ENCODE results near the gene EFR3B.

The EFR3B gene

GRCh38 chr2:25034081-25034480 is 7.8 kb upstream of the EFR3B start:
- DNase-seq (ENCODE audit: low spot score), result no peak

DNA sequence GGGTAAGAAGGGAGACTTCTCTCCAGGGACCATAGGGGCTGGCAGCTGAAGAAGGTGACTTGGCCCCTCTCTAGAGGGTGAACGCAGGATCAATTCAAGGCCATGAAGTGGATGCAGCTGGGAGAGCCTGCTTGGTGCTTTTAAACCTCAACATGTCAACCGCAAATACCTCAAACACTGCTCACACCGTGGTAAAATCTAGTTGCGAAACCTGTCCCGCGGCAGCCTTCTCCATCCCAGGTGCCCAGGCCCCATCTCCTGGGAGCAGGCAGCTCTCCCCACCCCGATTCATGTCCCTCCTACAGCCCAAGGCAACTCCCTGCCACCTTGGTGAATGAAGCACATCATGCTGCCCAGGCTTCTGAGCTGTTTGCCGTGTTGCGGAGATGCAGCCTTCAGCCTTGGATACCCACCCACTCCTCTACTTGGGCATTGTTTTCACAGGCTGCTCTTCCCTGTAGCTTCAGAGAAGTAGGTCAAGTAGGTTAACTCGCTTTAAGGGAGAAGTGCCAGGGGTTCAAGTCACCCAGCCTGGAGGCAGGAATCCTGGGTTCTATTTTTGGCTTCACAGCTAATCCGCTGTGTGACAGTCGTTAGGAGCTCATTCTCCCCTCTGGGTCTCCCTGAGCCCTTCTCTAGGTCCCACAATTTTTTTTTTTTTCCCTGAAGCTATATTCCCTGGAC is 6.2 kb upstream of the EFR3B start:
- no peak for DNase-seq (ENCODE audit: low spot score)

- DNase-seq (ENCODE audit: low spot score), result no peak
Observed at GRCh38 chr2:25036221-25036559, 5.7 kb upstream of the EFR3B start.

DNA sequence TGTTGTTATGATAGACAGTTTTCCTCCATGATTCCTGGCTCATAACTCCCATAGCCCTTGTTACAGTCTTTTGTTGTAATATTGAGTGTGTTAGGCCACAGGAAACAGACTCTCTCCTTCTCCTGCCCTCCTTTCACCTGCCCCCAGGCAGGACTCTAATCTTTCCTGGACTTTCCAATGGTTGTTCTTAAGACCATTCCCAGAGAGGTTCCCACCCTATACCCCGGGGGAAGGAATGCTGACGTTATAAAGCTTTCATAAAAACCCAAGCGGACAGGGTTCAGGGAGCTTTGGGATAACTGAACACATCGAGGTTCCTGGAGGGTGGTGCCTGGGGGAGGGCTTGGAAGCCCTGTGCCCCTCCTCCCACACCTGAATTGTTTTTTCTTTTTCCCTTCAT is 2.8 kb upstream of the EFR3B start:
- no peak for DNase-seq (ENCODE audit: low spot score)

- peak; percentile 42 for DNase-seq (ENCODE audit: low spot score)
Observed at GRCh38 chr2:25041307-25041927, 459 bp upstream of the EFR3B start.

- peak; percentile 47 for DNase-seq (ENCODE audit: low spot score)
Observed at GRCh38 chr2:25042321-25043240, 705 bp downstream of the EFR3B start.

DNA sequence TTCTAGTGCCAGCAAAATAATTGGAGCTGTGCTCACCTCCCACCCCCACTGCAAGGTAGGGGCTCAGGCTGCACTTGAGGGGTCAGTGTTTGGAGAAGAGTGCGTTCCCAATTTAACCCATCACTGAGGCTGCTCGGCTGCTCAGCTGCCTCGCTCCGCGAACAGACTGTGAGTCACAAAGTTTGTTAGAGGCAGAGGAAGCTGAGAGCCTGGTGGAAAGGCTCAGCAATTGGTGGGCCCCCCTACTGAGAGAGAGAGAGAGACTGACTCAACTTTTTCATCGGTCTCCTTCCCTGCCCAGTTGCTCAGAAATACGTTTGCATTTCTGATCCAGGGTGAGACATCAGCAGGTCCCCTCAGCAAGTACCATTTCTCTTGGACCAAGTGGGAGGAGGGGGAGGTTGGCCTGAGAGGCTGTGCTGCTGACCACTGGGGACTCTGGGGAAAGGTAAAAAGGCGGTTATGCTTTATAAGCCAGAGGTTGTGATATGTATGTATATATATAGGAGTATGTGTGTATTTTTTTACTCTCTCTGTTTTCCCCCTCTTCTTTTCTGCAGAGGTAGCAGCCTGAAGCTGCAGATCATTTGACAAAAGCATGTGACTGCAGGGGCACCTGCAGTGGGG is 1.5 kb downstream of the EFR3B start:
- no peak for DNase-seq (ENCODE audit: low spot score)

- DNase-seq (ENCODE audit: low spot score), result no peak
Observed at GRCh38 chr2:25044011-25044410, 2.1 kb downstream of the EFR3B start.

DNA sequence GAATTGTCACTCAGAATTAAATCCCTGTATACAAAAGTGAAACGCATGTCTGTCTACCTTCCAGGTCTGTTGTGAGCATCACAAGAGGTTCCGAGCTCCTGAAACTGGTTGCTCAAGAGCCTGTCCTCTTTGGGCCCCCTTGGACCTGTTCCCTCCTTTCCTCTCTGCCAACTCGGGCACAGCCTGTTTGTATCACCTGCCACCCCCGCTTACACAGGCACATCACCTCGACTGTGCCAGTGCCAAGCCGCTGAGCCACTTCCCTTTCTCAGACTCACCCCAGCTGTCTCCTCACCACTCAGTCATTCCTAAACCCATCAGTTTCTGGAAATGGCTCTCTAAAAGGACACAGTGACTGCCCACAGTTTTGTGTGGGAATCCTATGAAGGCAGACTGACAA is 3.1 kb downstream of the EFR3B start:
- no peak for DNase-seq (ENCODE audit: low spot score)

- no peak for DNase-seq (ENCODE audit: low spot score)
Observed at GRCh38 chr2:25049422-25049821, 7.5 kb downstream of the EFR3B start.

DNA sequence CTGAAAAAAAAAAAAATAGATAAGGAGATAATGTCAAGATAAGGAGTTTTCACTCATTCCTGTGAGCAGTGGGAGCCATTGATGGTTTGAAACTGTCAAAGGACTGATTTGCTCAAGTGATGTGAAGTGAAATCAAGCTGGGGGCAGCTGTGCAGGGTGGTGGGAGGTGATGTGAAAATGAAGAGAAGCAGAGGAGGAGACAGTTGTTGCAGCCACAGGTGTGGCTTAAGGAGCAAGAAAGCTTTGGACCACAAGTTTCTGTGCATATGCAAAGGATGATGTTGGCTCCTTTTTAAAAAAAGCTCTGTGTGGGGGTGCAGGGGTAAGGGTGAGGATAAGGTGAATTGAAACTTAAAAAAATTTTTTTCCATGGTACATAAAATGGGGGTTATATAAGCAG is 8.3 kb downstream of the EFR3B start:
- no peak for DNase-seq (ENCODE audit: low spot score)

DNA sequence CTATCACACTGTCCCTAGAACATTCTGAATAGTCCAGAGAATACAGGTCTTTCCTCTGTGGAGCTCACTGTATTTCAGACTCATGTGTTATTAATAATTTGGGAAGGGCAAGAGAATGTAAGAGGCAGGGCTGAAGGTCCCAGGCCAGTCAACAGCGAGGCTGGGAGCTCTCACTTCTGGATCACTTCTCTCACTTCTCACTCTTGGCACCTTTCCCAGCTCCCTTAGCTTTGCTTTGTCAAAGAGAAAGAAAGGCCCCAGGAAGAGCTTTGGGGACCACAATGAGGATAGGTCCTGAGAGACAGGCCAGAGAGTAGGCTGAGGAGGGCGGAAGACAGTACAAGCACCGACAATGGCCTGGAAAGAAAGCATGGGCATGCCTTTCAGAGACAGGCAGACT is 11.2 kb downstream of the EFR3B start:
- DNase-seq (ENCODE audit: low spot score), result peak; percentile 40

GRCh38 chr2:25054720-25055119 is 12.8 kb downstream of the EFR3B start:
- DNase-seq (ENCODE audit: low spot score), result no peak

DNA sequence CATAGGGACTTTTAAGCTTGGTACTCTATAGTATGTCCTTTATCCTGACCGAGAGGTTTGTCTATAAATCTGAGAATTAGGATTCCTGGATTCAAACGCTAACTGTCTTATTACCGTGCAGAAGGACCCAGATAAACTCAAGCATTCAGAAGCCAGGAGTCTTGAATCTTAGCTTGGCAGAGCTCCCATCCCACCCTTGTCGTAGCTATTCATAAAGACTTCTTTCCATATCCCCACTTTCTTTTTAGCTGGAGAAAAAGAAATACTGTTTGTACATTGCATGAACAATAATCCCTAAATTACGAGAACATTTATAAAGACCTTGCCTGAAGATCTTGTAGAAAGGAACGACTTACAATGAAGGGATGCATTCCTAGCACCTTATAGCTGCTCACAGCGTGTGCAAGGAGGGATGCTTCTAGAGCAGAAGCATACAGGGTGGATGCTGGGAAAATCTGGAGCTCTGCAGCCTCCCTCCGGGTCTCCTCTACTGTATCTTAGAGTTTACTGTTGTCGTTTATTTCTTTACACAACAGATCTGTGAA is 13.6 kb downstream of the EFR3B start:
- no peak for DNase-seq (ENCODE audit: low spot score)

- DNase-seq (ENCODE audit: low spot score), result peak; percentile 41
Observed at GRCh38 chr2:25056098-25056821, 14.4 kb downstream of the EFR3B start.

DNA sequence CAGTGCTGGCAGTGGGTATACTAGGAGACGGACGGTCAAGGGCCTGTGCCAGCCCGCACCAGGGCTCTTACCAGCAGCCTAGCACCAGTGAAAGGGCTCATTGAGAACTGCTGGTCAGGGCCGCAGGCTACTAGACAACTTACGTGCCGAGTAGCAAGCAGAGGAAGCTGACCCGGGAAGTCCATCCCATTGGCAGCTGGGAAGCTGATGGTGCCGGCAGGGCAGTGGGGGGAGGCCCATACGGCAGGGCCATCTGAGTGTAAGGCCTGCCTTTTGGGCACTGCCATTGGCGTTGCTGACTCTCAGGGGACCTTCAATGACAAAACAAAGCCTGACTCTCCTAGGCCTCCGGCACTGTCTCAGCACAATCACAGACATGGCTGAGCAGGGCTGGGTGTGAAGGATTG is 20.6 kb downstream of the EFR3B start:
- peak; percentile 99 for DNase-seq (ENCODE audit: low spot score)

GRCh38 chr2:25063876-25064660 is 22.2 kb downstream of the EFR3B start:
- peak; percentile 73 for DNase-seq (ENCODE audit: low spot score)

DNA sequence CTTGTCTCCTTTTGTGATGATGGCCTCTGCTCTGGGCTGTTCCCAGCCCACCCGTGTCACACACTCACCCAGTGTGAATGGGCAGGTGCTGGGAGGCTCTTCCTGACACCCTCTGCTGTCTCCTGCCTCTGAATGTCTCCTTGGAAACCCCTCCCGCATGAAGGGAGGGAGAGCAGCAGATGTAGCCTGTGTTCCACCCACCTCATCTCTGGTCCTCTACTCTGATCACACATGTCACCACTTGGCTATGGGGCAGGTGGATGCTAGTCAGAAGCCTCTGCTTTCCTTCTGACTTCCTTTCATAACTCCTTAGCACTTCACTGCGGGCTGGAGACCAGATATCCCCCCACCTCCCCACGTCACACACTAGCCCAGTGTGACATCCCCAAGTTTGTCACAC is 23.9 kb downstream of the EFR3B start:
- DNase-seq (ENCODE audit: low spot score), result no peak

- no peak for DNase-seq (ENCODE audit: low spot score)
Observed at GRCh38 chr2:25066455-25066854, 24.6 kb downstream of the EFR3B start.

DNA sequence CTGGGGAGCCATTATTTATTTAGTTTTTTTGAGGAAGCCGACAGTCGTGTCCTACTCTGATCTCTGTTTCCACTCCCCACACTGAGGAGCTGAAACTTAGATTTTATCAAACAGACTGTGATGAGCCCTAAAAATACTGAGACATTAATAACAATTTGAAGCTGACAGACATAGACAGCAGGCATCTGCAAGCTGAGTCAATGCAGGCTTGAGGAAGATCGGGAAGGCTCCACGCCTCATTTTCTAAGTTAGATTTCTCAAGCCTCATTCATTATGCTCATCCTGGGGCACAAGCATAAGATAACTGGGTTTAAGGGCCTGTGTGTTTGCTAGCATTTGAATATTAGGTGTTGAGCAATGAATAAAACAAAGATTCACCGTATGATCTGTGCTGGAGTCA is 26.3 kb downstream of the EFR3B start:
- DNase-seq (ENCODE audit: low spot score), result no peak

- DNase-seq (ENCODE audit: low spot score), result no peak
Observed at GRCh38 chr2:25071966-25072365, 30.1 kb downstream of the EFR3B start.
